ENCODE measurements around the gene STX19.

DNA sequence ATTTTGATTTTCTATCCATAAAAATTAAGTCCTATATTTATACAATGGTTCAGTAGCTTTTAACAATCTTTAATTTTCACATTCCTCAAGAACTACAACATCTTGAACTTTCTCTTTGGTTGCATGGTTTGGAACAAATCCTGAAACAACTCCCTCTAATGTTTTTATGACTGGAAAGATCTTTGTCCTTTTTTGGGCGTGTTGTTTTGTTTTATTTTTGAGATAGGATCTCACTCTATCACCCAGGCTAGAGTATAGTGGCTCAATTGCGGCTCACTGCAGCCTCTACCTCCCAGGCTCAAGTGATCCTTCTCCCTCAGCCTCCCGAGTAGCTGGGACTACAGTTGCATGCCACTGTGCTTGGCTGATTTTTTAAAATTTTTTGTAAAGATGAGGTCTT, 4.0 kb downstream of the STX19 start:
- TF ChIP-seq, protein P1, sequence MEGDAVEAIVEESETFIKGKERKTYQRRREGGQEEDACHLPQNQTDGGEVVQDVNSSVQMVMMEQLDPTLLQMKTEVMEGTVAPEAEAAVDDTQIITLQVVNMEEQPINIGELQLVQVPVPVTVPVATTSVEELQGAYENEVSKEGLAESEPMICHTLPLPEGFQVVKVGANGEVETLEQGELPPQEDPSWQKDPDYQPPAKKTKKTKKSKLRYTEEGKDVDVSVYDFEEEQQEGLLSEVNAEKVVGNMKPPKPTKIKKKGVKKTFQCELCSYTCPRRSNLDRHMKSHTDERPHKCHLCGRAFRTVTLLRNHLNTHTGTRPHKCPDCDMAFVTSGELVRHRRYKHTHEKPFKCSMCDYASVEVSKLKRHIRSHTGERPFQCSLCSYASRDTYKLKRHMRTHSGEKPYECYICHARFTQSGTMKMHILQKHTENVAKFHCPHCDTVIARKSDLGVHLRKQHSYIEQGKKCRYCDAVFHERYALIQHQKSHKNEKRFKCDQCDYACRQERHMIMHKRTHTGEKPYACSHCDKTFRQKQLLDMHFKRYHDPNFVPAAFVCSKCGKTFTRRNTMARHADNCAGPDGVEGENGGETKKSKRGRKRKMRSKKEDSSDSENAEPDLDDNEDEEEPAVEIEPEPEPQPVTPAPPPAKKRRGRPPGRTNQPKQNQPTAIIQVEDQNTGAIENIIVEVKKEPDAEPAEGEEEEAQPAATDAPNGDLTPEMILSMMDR (IDR thresholded peaks at IDR 0.05) = no peak
- TF ChIP-seq POLR2AphosphoS5 (IDR thresholded peaks at IDR 0.05) = no peak

Data from esophagus muscularis mucosa (tissue), 3 donors.